Rectal smooth muscle tissue (tissue), 1 donor: ENCODE measurements around the gene ADGRL3.

ENCODE experiments used
- H3K27ac ChIP-seq: one replicate; pipeline ENCODE4 v1.7.0; 2013; ENCODE audit warnings: low read depth, low read length, inconsistent platforms
- H3K27me3 ChIP-seq: one replicate; pipeline ENCODE4 v1.7.0; 2013; ENCODE audit warnings: low read length; ENCODE audit not compliant: control insufficient read depth, insufficient read depth
- H3K36me3 ChIP-seq: one replicate; pipeline ENCODE4 v1.7.0; 2013; ENCODE audit warnings: low read length; ENCODE audit not compliant: control insufficient read depth, insufficient read depth
- H3K4me1 ChIP-seq: one replicate; pipeline ENCODE4 v1.7.0; 2013; ENCODE audit warnings: low read length; ENCODE audit not compliant: control insufficient read depth, insufficient read depth
- H3K4me3 ChIP-seq: one replicate; pipeline ENCODE4 v1.7.0; 2013; ENCODE audit warnings: low read length
- H3K9ac ChIP-seq: one replicate; pipeline ENCODE4 v1.7.0; 2013; ENCODE audit warnings: low read length

Gene ADGRL3

GRCh38 chr4:61211781-61212180 is 11.7 kb downstream of the ADGRL3 start:
- Histone ChIP-seq H3K27ac (no peak overlapping the region), H3K4me3 (no peak overlapping the region), H3K9ac (no peak overlapping the region), H3K36me3 (no peaks in the 10 kb centered on the region), H3K4me1 (no peaks in the 10 kb centered on the region), H3K27me3 (no peaks in the 10 kb centered on the region)

- H3K27me3 ChIP-seq: no peaks in the 10 kb centered on the region
- no peak overlapping the region for H3K9ac ChIP-seq
- no peak overlapping the region for H3K27ac ChIP-seq
- no peaks in the 10 kb centered on the region for H3K36me3 ChIP-seq
- H3K4me3 ChIP-seq: no peak overlapping the region
- no peaks in the 10 kb centered on the region for H3K4me1 ChIP-seq
Measured at GRCh38 chr4:61212788-61213187, 12.7 kb downstream of the ADGRL3 start.

GRCh38 chr4:61214680-61215079 is 14.6 kb downstream of the ADGRL3 start:
- Histone ChIP-seq H3K4me3 (no peak overlapping the region), H3K27ac (no peak overlapping the region), H3K36me3 (no peaks in the 10 kb centered on the region), H3K27me3 (no peaks in the 10 kb centered on the region), H3K4me1 (no peaks in the 10 kb centered on the region), H3K9ac (no peak overlapping the region)

- H3K27me3 ChIP-seq: no peaks in the 10 kb centered on the region
- H3K27ac ChIP-seq: no peak overlapping the region
- H3K9ac ChIP-seq: no peak overlapping the region
- H3K4me1 ChIP-seq: no peaks in the 10 kb centered on the region
- no peak overlapping the region for H3K4me3 ChIP-seq
- H3K36me3 ChIP-seq: no peaks in the 10 kb centered on the region
Measured at GRCh38 chr4:61217222-61217621, 17.1 kb downstream of the ADGRL3 start.

GRCh38 chr4:61220556-61220955 is 20.4 kb downstream of the ADGRL3 start:
- no peaks in the 10 kb centered on the region for H3K4me1 ChIP-seq
- H3K27ac ChIP-seq: no peak overlapping the region
- no peak overlapping the region for H3K4me3 ChIP-seq

GRCh38 chr4:61223385-61223784 is 23.3 kb downstream of the ADGRL3 start:
- Histone ChIP-seq H3K4me3 (no peak overlapping the region), H3K4me1 (no peaks in the 10 kb centered on the region), H3K27me3 (no peaks in the 10 kb centered on the region), H3K36me3 (no peaks in the 10 kb centered on the region), H3K27ac (no peak overlapping the region), H3K9ac (no peak overlapping the region)

More at GRCh38 chr4:61220556-61220955, 20.4 kb downstream of the ADGRL3 start:
- no peaks in the 10 kb centered on the region for H3K27me3 ChIP-seq
- no peak overlapping the region for H3K9ac ChIP-seq
- H3K36me3 ChIP-seq: no peaks in the 10 kb centered on the region

- no peaks in the 10 kb centered on the region for H3K4me1 ChIP-seq
- no peak overlapping the region for H3K4me3 ChIP-seq
- H3K9ac ChIP-seq: no peak overlapping the region
- no peaks in the 10 kb centered on the region for H3K36me3 ChIP-seq
- H3K27ac ChIP-seq: no peak overlapping the region
- H3K27me3 ChIP-seq: no peaks in the 10 kb centered on the region
Measured at GRCh38 chr4:61224573-61224972, 24.4 kb downstream of the ADGRL3 start.

- Histone ChIP-seq H3K9ac (no peak overlapping the region), H3K4me3 (no peak overlapping the region), H3K27me3 (no peaks in the 10 kb centered on the region), H3K36me3 (no peaks in the 10 kb centered on the region), H3K27ac (no peak overlapping the region), H3K4me1 (no peaks in the 10 kb centered on the region)
Measured at GRCh38 chr4:61225656-61226055, 25.5 kb downstream of the ADGRL3 start.

- no peak overlapping the region for H3K4me3 ChIP-seq
- H3K27me3 ChIP-seq: no peaks in the 10 kb centered on the region
- H3K4me1 ChIP-seq: no peaks in the 10 kb centered on the region
- no peak overlapping the region for H3K9ac ChIP-seq
- H3K27ac ChIP-seq: no peak overlapping the region
- no peaks in the 10 kb centered on the region for H3K36me3 ChIP-seq
Measured at GRCh38 chr4:61231421-61231820, 31.3 kb downstream of the ADGRL3 start.

GRCh38 chr4:61239250-61239649 is 39.1 kb downstream of the ADGRL3 start:
- H3K27me3 ChIP-seq: no peaks in the 10 kb centered on the region
- H3K9ac ChIP-seq: no peak overlapping the region
- H3K4me1 ChIP-seq: no peaks in the 10 kb centered on the region
- H3K36me3 ChIP-seq: no peaks in the 10 kb centered on the region
- H3K27ac ChIP-seq: no peak overlapping the region
- H3K4me3 ChIP-seq: no peak overlapping the region

GRCh38 chr4:61243962-61244361 is 43.8 kb downstream of the ADGRL3 start:
- Histone ChIP-seq H3K27ac (no peak overlapping the region), H3K4me1 (no peaks in the 10 kb centered on the region), H3K4me3 (no peak overlapping the region), H3K27me3 (no peaks in the 10 kb centered on the region), H3K36me3 (no peaks in the 10 kb centered on the region), H3K9ac (no peak overlapping the region)

GRCh38 chr4:61245069-61245714 is 45.1 kb downstream of the ADGRL3 start:
- Histone ChIP-seq H3K27me3 (no peaks in the 10 kb centered on the region), H3K27ac (no peak overlapping the region), H3K4me3 (no peak overlapping the region), H3K4me1 (no peaks in the 10 kb centered on the region), H3K9ac (no peak overlapping the region), H3K36me3 (no peaks in the 10 kb centered on the region)

- Histone ChIP-seq H3K4me3 (no peak overlapping the region), H3K27me3 (no peaks in the 10 kb centered on the region), H3K27ac (no peak overlapping the region), H3K4me1 (no peaks in the 10 kb centered on the region), H3K9ac (no peak overlapping the region), H3K36me3 (no peaks in the 10 kb centered on the region)
Measured at GRCh38 chr4:61246034-61246433, 45.9 kb downstream of the ADGRL3 start.
